Stimulated activated CD8-positive, alpha-beta memory T cell treated with anti-CD3 and anti-CD28 coated beads, Interleukin-7, amount 100 ng/mL, for 4 hours (primary cell): Measurements from ENCODE around the gene SGCE.

Experiments
- DNase-seq, 2 donors: peaks; one replicate each; pipeline ENCODE4 v3.0.0-alpha.2; 2020; ENCODE audit warnings: low read depth in 2 of 2

Gene SGCE

DNA sequence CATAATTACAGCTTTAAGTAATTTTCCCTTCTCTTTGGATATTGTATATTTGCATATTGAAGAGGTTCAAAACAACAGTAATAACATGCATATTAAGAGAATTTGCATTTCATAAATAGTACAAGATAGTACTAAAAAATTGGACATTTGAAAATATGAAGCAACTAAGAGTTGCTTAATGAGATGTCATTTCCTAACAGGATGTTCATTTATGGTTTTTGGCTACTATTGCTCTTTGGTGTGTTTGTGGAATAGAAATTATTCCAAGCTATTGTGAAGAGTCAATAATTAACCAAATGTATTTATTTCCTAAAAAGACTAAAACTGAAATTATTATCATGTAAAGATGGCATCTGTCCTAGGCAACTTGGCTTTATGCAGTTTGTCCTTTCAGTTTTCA, 4.1 kb upstream of the SGCE start:
- no peak for DNase-seq

DNA sequence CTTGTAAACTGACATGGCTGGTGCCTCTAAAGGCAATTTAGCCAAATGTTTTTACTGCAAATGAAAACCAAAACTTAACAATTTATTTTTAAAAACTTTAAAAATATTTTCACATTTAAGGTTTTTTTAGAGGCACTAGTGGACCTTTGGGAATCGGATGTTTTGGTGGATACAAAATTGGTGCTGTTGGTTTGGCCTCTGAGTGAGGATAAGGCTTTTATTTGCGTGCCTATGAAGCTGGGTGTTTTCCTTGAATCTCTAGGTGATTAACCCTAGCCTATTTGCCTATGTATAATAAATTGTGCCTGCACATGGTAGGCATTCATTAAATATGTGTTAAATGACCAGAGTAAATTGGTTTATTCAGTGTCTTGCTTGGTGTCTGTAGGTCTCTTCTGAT, 2.9 kb upstream of the SGCE start:
- no peak for DNase-seq

DNA sequence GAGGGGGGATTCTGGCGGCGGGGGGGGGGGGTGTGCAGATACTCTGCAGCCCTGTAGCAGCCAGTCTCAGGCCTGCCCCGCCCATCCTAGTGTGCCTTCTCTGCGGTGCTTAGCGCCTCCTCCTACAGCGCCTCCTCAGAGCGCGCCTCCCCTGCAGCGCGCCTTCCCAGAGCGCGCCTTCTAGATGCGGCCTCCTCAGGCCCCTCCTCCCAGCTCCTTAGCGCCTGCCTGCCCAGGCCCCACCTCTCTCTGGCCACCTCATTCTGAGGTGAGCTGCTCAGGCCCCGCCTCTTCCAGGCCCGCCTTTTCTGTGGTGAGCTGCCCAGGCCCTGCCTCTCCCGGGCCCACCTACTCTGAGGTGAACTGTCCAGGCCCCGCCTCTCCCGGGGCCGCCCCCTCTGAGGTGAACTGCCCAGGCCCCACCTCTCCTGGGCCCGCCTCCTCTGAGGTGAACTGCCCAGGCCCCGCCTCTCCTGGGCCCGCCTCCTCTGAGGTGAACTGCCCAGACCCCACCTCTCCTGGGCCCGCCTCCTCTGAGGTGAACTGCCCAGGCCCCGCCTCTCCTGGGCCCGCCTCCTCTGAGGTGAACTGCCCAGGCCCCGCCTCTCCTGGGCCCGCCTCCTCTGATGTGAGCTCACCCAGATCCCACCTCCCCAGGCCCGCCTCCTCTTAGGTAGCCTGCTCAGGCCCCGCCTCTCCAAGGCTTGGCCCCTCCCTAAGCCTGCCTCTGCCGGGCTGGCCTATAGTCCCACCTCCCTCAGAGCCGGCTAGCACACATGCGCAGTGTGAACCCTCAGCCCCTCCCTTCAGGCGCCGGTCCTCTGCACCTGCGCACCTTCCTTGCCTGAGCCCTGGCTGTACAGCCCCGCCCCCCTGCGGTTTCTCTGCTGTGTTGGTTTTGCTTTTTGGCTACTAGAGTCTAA, 2.1 kb upstream of the SGCE start:
- DNase-seq = peak; percentile 89 to 91

DNA sequence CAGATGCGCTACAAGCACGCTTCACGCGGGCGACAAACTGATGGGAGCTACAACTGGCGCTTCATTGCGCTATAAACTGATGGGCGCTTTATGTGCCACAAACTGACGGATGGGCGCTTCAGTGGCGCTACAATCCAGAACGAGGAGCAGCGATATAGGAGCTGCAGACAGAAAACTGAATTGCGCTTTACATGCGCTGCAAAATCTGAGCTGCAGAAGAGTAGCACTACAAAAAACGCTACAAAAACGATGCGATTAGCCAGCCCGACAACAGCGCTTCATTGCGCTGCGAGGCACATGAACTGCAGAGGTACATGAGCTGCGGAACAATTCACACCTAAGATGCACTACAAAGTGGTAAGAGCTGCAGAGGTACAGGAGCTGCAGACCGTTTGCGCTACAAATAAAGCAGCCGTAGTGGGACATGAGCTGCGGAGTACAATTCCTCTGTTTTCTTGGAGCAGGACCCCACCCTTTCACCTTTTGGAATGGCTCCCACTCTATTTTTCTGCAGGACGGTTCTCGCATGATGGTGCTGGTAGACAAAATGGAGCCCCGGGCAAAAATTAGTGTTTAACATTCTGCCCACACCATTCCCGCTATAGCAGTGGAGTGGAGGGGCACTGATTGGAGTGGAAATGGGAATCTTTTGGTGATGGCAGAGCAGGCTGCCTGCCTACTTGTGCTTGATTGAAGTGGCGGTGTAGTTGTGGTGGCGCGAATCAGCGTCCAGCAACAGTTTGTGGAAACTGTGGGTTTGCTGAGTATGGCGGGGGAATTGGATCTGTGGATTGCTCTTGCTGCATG, 1.2 kb upstream of the SGCE start:
- no peak for DNase-seq

DNA sequence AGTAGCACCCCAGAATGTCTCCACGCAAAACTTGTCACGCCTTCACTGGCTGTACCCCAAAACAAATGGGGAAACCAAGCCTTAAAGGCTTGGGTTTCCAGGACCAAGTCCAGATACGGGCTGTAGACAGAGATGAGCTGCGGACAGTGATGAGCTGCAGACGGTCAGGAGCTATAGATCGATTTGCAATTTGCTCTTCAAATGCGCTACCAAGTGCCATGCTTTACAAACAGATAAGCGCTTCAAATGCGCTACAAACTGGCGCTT, 658 bp upstream of the SGCE start:
- no peak for DNase-seq

DNA sequence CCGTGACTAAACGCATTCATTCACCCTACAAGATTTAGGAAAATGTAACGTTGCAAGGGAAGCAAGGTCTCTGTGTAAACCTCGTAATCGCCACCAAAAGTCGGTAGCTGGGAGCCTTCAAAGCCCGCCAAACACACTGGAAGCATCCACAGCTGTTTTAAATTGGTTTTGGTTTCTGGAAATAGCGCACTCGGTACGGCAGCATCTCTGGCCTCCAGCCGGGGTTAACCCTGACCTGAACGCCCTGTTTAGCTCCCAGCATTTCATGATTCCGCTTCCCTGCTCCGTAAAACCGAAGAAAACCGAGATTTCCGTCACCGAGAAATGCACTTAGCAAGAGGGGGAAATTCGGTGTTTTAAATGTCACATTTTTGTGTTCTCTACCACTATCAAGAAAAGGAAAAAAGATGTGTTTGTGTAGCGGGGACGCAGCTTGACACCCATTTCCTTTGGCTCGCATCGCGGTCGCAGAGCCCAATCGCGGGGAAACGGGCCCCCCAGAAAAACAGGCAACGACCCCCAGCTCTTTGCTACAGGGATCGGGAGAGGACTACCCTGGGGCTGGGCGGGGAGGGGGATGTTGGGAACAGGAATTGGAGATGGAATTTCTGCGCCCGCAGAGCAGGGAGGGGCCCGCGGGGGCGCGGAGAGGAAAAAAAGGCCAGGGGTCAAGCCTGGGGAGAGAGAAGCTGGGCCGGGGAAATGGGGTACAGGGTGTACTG, 646 bp downstream of the SGCE start:
- no peak for DNase-seq

DNA sequence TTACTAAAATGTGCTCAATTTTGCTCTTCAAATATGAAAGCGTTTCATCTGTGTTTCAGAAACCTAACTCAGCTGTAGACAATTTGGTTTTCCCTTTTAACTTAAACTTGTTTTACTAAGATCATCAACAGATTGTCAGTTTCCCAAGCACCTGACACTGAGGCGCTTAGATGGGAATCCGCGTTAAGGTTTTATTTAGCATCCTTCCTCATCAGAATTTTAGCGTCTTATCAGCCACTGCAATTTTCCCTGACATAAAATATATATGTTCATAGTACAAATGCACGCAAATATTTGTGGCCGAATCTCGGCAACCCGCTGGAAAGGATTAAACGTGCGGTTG, 1.2 kb downstream of the SGCE start:
- no peak for DNase-seq

DNA sequence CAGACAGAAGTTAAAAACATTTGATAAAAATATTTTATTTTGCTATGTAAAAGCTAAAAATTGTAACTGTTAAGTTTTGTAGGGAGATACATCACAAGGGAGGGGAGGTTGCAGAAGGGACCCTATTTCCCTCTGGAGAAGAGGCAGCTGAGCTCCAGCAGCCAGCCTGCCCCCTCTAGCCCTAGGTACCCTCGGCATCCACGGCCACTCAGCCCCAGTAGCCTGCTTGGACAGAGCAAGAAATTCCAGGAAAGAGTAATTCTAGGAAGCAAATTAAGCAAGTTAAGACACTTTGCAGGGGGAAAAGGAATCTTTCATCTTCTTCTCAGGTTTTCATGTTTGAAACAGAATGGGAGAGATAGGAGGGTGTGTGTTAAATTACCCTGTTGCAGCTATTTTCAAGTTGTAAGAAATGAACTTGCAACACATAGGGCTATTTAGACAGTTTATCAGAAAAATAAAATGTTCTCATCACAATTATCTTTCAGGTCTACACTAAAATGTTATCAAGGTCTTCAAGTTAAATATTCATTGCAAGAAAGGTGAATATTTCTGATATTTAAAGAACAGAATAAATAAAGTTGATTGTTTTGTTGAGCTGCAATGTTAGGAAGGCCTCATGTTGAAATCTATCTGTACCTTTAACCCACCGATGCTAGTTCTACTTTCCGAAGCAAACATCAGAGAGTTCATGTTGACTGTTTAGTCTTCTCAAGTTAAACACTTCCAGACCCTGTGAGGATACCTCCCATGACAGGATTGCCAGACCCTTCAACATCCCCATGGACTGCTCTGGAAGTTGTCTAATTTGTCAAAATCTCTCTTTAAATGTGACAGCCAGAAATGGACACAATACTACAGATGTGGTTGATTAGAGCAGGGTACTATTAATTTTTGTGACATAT, 5.5 kb downstream of the SGCE start:
- no peak for DNase-seq

DNA sequence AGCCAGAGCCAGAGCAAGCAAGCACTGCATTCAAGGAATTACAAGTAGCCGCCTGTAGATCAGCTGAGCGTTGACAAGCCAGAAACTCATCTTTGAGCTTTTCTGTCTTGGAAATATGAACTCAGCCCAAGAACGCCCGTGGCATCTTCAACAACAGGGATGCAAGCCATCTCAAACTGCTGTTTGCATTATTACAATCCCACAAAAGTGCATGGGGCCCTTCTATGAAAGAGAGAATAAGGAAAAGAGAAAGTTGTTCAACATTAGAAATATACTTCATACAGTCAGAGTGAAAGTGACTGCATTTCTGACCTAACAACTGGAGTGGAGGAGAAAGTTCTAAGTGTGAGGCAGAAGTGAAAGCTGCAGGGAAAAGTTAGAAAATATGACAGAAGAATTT, 6.5 kb downstream of the SGCE start:
- DNase-seq = no peak

DNA sequence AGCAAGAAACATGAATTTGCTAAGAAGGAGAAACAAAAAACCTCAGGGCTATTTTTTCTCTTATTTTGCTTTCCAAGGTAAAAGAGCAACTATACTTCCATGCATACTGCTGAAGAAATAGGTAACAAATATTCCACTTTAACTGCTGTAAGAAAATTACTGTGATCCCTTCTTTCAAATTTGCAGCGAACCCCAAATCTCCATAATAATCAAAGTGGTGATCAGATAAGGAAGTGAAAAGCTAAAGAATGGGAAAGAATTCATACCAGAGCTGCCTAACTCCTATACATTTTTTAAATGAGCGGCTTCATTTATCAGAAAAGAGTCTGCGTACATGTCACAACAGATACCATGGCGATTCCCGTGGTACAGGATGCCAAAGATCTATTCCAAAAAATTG, 7.2 kb downstream of the SGCE start:
- DNase-seq = no peak

DNA sequence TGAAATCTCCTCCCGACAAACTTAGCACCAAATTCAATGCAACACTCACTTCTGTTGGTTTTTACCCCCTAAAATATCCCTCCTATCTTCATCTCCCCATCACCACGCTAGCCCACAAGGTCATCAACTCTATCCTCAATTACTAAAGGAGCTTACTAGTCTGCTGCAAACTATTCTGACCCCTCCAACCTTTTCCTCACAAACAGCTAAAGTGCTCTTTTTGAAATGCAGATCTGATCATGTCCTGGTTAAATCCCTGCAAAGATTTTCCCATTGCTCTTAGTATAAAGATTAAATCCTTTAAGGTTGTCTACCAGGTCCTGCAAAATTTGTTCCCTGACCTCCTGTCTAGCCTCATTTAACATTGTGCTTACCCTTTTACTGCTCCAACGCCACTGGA, 8.6 kb downstream of the SGCE start:
- DNase-seq = no peak

DNA sequence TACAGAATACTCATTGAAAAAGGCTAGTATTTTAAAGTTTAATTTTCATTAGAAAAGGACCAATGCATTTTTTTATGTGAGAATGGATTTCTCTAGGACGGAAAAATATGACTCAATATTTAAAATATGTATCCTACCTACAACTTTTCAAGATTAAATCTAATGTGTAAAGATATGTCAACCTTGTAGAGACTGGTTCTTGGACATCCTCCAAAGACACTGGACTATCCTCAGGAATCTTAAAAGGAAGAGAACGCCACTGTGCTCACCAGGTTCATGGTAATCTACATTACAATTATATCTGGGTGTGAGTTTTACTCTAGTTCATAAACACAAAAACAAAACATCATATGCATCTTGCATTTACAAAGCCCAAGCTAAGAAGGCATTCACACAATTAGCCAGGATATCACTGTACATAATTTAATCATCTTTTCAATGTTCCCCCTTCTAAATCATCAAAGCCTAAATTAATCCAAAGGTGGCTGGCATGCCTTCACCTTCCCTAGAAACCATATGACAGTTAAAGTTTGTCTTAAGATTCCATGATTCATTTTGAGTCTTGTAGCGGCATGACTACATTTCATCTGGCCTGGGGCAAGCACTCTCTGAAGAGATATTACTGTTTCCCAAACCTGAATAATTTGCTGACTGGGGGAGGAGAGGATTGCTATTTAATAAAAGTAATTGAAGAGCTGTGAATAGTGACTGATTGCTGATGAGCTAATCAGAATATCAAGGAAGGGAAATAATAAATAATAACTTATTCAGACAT, 12.0 kb downstream of the SGCE start:
- no peak for DNase-seq

DNA sequence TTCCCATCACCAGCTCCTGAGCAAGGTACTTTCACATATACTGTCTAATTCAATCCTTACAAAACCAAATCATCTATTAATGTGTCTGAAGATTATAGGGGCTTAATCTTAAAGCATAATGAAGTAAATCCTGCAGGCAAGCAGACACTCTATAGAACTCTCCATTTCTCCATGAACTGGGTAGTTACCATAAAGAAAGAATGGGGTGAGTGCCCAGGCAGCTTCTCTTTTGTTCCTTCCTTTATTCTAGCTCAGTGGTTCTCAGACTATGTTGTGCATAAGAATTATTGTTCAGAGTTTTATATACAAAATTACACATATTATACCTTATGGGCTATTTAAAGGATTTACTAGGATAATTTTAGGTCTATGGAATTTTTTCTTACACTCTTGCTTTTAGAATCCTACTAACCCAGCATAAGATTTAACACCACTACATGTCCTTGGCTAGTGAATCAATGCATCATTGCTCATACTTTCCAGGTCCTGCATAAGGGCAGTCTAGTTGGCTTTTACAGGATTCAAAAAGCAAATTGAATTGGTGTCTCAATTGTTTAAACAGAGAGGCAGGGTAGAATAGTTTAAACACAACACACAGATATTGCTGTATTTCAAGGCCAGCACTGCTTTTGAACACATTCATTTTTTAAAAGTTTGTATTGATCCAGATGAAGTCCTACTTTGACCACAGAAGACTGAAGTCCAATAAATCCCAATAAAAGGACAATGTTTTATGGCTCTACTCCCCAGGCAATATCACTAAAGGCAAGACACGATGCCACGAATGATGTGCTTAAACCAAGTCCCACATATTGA, 12.9 kb downstream of the SGCE start:
- DNase-seq = no peak

DNA sequence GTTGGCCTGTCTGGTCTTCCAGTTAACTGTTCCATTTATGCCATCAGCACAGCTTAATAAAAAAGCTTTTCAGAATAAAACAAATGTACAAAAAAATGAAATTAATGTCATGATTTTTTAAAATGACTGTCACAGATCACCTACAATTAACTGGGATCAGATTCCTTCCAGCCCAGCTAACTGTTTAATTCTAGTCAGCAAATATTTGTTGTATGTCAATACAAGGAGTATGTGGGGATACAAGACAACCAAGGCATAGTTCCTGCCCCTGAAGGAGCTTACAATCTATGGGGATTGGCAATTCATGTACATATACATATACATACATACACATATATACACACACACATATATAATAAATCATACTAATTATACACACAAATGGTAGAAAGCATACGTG, 16.5 kb downstream of the SGCE start:
- DNase-seq = no peak

DNA sequence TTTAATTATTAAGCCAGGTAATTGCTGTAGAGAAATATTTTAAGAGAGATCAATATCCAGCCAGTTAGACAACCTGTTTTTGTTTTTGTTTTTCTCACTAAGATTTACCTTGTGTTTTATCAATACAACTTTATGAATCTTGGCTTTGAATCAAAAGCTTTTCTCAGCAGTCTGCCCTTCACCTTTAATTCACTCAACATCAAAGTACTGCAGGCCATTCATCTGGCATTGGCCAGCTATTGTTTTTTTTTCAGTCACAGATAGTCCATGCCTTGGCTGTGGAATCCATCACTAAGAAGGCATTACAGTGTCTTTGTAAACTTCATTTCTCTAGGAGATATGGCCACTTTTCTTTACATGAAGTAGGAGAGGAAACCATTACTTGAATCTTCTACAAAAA, 20.2 kb downstream of the SGCE start:
- no peak for DNase-seq

DNA sequence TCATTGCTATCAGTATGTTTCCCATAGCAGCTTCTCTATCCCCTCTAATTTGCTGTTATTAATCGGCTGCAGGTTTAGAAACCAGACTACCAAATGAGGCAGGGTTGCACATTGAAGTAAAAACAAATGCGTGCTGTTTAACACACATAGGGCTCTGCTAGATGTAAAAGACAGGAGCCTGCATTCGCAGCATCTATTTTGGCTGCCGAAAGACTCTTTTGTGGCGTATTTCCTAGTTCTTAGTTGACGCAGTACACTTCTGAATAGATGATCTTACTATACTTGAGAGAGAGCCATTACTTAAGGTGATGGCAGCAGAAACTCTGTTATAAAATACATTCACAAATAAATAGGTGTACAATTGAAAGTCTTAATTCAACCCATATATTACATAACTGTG, 21.4 kb downstream of the SGCE start:
- DNase-seq = no peak

DNA sequence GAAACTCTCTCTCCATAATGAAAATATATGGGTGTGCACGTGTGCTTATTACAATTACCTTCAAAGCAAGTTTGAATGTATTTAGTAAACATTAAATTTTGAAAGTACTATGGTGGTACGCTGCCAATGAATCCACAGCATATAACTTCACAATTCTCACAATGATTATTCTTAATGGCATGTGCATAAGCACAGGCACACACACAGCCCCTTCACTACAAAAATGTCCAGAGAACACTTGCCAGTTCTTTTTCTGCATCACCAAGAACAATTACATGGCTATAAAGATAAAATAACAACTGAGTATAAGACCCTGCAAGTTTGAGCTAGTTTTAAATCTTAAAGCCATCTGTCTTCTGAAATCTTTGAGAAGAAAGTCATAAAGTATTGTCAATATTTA, 22.2 kb downstream of the SGCE start:
- no peak for DNase-seq

DNA sequence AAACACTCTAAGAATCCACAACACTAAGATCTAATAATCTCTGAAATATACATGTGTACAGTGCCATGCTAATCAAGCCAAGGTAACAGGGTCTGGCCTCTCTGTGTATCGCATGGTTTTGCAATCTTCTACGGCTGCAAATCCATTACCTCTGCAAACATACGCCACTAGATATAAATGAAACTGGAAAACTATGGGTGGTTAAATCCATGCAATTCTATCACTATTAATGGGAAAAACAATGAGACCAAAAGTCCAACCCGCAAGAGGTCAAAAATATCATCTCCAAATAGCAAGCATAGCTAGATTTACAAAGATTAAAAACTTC, 23.0 kb downstream of the SGCE start:
- DNase-seq = no peak

DNA sequence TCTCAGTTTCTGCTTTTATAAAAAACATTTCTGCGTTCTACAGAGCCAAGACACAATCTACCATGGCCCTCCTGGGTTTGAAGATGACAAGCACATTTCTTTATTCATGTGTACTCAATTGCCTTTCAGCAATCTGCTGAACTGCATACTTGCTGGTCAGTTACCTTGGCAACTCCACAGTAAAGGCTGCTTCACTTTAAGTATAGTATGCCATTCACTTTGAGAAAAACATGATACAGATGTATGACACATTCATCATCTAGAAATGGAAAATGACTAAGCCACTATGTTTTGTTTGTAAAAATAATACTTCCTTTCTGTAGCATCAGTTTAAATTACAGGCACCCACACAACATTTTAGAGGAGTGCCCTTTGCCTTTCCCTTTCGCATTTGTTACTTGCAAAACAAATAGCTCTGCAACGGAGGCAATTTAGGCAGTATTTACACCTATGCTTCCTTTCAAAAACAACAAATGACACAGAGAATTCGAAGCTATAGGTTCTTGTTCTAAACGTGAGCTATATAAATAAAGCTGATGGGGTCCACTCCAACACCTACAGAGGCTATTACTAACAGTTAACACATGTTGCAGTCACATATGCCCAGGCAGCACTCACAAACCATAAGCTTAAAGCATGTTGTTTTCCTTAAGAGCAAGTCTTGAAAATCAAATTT, 23.5 kb downstream of the SGCE start:
- no peak for DNase-seq

DNA sequence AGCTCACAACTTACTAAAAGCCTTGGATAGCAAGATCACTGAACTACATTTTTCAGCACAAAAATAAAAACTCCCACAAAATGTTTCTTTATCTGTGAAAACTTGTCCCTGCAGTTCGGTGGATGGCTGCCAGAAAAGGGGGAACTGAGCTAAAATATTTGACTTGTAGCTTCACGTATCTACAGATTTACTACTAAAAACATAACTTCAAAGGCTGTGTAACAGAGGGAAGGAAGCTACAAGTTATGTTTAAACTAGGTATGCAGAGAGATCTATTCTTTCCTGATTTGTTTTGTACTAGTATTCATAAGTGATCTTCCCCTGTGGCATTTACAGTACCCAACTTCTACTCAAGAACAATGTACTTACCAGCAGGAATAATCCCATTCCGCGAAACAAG, 25.1 kb downstream of the SGCE start:
- no peak for DNase-seq
